Type B pancreatic cell (in vitro differentiated cells): ENCODE measurements around the gene RBM20. TPM values are rescaled to one million over a fixed set of nuclear protein-coding genes. Genes with fewer than 3 reads are reported as not detected.
"Not testable (repeated sequence)": the region's sequence is repeated elsewhere in the genome, so short reads cannot be mapped to it uniquely, and the experiment has no call there.

Source experiments
- DNase-seq: peaks from one replicate; pipeline ENCODE4 v3.0.0; 2021; ENCODE audit warnings: mixed read lengths; ENCODE audit not compliant: unreplicated experiment; ENCODE audit errors: extremely low spot score
- H3K27ac Mint-ChIP-seq: 2 replicates; pipeline ENCODE4 v1.8.0; 2021; ENCODE audit warnings: mild to moderate bottlenecking, mixed read lengths
- H3K27me3 Mint-ChIP-seq: 2 replicates; pipeline ENCODE4 v1.8.0; 2021; ENCODE audit warnings: mixed read lengths
- H3K36me3 Mint-ChIP-seq: 2 replicates; pipeline ENCODE4 v1.8.0; 2021; ENCODE audit warnings: mixed read lengths
- H3K4me1 Mint-ChIP-seq: one replicate; pipeline ENCODE4 v1.8.0; 2021; ENCODE audit warnings: mixed read lengths; ENCODE audit not compliant: unreplicated experiment
- H3K4me3 Mint-ChIP-seq: 2 replicates; pipeline ENCODE4 v1.8.0; 2021; ENCODE audit warnings: mild to moderate bottlenecking, mixed read lengths
- H3K9me3 Mint-ChIP-seq: 2 replicates; pipeline ENCODE4 v1.8.0; 2021; ENCODE audit warnings: mixed read lengths
- total RNA-seq: library from RNA; stranded (reverse); gene quantifications from 2 replicates; pipeline ENCODE4 v1.2.1, GENCODE V29; 2021; ENCODE audit warnings: low replicate concordance
- TF ChIP-seq, protein P1 (sequence below): fragments of 200-600 bp; sonication (generic); conservative IDR thresholded peaks from 2 replicates; pipeline ENCODE4 v1.5.0; 2021; ENCODE audit warnings: antibody characterized with exemption, mild to moderate bottlenecking

RBM20 gene
- total RNA-seq, 1 donor from 2014 or later: 5.2 TPM

DNA sequence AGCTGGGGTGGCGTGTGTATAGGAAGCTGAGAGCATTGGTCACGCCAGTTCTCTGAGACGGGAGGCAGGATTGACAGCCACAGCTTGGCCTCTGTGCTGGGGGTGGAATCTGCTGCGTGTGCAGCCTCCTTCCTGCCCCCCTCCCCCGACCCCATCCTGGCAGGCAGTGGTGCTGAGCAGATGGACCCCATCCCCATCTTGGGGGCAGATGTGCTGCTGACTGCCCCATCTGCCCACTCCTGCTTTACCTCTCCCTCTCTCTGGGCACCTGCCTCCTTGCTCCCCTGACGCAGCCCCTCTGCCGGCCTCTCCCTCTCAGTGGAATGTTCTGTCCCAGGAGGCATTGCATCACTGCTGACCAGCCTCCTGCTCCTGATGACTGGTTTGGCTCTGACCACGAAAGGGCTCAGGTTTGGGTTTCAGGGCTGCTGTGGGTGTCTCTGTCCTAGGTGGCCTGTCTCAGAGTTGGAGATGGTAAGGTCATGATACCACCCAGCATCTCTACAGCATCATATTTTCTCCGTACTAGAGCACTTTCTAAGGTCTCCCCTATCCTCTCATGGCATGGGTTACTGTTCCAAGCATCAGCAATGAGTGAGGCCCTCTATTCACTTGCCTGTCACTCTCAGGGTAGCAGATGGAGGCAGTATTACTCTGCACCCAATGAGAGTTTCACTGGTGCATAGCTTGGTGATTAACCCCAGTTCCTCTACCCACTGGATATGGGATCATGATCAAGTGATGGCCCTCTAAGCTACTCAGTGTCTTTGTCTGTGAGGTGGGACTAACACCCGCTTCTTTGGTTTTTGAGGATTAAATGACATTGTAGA, 81.9 kb downstream of the RBM20 start:
- no peaks in the 10 kb centered on the region for H3K36me3 Mint-ChIP-seq
- no peak for DNase-seq
- peaks cover 21% of the 10 kb centered on the region for H3K4me1 Mint-ChIP-seq
- no peak overlapping the region for H3K4me3 Mint-ChIP-seq
- H3K27me3 Mint-ChIP-seq: no peaks in the 10 kb centered on the region
- no peaks in the 10 kb centered on the region for H3K9me3 Mint-ChIP-seq
- TF ChIP-seq, protein P1, sequence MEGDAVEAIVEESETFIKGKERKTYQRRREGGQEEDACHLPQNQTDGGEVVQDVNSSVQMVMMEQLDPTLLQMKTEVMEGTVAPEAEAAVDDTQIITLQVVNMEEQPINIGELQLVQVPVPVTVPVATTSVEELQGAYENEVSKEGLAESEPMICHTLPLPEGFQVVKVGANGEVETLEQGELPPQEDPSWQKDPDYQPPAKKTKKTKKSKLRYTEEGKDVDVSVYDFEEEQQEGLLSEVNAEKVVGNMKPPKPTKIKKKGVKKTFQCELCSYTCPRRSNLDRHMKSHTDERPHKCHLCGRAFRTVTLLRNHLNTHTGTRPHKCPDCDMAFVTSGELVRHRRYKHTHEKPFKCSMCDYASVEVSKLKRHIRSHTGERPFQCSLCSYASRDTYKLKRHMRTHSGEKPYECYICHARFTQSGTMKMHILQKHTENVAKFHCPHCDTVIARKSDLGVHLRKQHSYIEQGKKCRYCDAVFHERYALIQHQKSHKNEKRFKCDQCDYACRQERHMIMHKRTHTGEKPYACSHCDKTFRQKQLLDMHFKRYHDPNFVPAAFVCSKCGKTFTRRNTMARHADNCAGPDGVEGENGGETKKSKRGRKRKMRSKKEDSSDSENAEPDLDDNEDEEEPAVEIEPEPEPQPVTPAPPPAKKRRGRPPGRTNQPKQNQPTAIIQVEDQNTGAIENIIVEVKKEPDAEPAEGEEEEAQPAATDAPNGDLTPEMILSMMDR: no peak
- H3K27ac Mint-ChIP-seq: no peak overlapping the region

DNA sequence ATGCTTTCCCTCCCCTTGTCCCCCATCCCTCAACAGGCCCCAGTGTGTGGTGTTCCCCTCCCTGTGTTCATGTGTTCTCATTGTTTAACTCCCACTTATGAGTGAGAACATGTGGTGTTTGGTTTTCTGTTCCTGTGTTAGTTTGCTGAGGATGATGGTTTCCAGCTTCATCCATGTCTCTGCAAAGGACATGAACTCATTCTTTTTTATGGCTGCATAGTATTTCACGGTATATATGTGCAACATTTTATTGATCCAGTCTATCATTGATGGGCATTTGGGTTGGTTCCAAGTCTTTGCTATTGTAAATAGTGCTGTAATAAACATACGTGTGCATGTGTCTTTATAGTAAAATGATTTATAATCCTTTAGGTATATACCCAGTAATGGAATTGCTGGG, 83.6 kb downstream of the RBM20 start:
- not testable (repeated sequence) for H3K27me3 Mint-ChIP-seq, H3K9me3 Mint-ChIP-seq, DNase-seq, H3K36me3 Mint-ChIP-seq, H3K27ac Mint-ChIP-seq, H3K4me3 Mint-ChIP-seq
- H3K4me1 Mint-ChIP-seq: peaks cover 24% of the 10 kb centered on the region

DNA sequence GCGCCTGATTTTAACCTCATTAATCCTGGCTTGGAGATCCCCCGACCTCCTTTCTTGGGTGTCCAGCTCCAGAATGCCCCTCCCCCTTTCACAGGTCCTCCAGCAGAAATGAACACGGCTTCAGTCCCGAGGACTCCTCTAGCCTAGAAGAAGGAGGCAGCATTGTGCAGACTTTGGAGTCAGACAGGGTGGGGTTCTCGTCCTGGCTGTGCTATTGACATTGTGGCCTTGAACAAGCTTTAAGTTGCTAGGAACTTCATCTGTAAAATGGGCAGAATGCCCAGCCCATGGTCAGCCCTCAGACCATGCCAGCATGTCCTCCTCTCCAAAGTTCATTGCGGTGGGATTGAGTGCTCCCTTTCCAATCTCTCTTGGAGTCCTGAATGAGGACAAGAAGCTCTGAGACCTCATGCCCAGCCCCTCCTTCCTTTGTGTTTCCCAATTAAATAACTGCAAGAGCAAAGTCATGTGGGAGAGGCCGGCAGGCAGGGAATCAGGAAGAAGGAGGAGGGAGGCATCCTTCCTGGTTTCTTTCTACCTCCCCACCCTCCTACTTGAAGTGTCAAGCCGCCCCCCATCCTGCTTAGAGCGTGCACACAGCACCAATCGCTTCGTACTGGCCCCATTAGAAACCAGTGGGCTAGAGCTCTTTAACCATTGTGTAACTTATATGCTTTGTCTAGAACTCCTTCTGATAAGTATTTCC, 86.4 kb downstream of the RBM20 start:
- TF ChIP-seq, protein P1: no peak
- H3K4me3 Mint-ChIP-seq: no peak overlapping the region
- H3K4me1 Mint-ChIP-seq: peaks cover 36% of the 10 kb centered on the region
- H3K9me3 Mint-ChIP-seq: no peaks in the 10 kb centered on the region
- H3K36me3 Mint-ChIP-seq: no peaks in the 10 kb centered on the region
- DNase-seq: no peak
- no peak overlapping the region for H3K27ac Mint-ChIP-seq
- peaks cover 7% of the 10 kb centered on the region for H3K27me3 Mint-ChIP-seq

DNA sequence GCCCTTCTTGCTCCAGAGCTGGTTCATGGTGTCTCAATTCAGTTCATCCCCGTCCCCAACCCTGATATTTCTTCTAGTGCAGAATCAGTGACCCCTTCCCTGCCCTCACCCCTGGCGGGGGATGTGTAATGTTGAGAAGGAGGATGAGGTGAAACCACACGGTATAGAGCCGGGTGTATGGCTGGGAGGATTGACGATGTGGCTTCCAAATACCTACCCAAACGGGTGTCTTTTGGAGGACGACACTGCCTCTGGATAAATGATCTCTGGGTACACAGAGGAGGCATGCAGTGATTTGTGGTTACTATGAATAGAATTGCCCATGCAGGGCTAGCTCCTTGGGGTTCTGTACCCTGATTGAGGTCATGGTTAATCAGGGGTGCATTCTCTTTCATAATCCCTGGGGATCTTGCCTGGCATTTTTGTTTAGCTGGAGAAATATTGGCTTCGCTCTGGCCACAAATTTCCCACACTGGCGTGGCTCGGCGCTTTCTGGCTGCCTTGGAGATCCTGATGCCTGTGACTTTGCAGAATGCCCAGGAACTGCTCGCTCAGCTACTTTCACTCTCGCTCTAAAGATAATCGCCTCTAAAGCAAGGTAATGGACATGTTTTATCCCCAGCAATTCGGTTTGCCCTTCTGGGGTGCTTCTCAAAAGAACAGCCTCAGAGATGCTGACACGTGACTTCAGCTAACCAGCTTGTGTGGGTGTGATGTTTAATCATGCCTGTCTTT, 89.2 kb downstream of the RBM20 start:
- TF ChIP-seq, protein P1: no peak
- no peaks in the 10 kb centered on the region for H3K9me3 Mint-ChIP-seq
- DNase-seq: no peak
- peaks cover 7% of the 10 kb centered on the region for H3K27me3 Mint-ChIP-seq
- no peaks in the 10 kb centered on the region for H3K36me3 Mint-ChIP-seq
- peak overlapping the region; percentile 30 for H3K4me3 Mint-ChIP-seq
- H3K27ac Mint-ChIP-seq: peak overlapping the region; percentile 14
- peaks cover 32% of the 10 kb centered on the region for H3K4me1 Mint-ChIP-seq

DNA sequence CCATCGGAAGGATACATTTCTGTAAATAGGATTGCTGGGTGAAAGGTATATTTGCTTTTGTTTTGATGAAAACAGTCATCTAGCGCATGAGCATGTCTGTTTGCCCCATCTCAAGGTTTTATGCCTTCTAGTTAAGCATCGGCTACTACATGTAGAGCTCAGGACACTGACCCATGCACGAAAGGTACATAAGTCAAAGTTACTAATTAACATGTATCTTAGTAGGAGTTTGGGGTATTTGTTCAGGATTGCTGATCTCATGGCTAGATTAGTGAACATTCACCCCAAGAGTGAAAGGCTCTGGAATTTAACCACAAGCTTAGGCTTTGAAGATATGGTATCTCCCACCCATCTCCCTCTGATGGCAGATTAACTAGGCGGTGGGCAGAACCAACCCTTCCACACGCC, 91.5 kb downstream of the RBM20 start:
- no peak for DNase-seq
- Mint-ChIP-seq H3K9me3 (no peaks in the 10 kb centered on the region), H3K27me3 (peaks cover 7% of the 10 kb centered on the region), H3K27ac (no peak overlapping the region), H3K4me1 (peaks cover 26% of the 10 kb centered on the region), H3K4me3 (no peak overlapping the region), H3K36me3 (no peaks in the 10 kb centered on the region)
- TF ChIP-seq, protein P1: no peak
